Dedifferentiated amniotic fluid mesenchymal stem cell (primary cell): ENCODE data around the gene MAPK8IP1.
A peak's percentile ranks its signal among the peaks of the same experiment; 100 is the strongest.

Experiments
- DNase-seq: peaks from one replicate; pipeline ENCODE4 v3.0.0-alpha.2; 2016; ENCODE audit errors: extremely low spot score

Gene MAPK8IP1

DNA sequence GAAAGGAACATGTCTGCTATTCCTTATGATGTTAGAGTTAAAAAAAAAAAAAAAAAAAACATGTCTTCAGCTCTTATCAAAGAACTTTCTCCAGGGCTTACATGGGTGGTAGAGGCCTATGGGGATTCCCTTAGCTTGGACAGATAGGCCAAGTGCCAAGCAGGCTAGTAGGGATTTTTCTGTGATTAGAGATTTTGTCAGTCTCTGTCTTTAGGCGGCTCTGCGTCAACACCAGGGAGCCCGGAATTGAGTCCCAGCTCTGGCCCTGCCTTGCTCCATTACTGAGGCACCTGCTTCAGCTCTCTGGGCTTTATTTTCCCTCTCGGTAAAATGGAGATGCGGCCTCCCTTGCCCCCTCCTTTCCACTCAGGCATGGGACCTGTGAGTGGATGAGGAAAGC is 25.1 kb upstream of the MAPK8IP1 start:
- no peak for DNase-seq

DNA sequence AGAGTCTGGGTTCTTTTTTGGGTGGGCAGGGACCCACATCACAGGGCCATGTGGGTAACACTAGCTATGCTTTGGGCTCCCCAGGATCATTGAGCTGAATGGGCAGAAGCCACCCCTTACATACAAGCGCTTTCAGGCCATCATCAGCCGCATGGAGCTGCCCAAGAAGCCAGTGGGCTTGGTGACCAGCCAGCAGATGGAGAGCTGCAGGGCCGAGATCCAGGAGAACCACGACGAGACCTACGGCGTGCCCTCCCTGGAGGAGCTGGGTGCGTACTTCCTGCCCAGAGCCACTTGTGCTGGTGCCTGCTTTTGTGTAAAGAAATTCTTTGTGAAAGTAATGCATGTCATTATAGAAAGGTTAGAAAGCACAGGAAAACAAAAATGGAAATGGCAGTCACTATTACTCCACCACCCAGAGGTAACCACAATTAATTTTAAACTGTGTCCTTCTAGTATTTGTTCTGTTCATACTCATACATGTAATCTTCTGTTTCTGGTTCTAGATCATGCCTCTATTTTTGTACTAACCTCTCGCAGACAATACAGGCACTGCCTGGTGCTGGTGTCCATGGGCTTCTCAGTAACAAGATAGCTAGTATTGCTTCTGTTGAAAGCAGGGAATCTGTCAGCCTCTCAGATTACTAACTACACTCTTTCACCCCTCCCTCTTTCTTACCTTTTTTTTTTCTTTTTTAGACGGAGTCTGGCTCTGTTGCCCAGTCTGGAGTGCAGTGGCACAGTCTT is 24.5 kb upstream of the MAPK8IP1 start:
- DNase-seq: no peak

DNA sequence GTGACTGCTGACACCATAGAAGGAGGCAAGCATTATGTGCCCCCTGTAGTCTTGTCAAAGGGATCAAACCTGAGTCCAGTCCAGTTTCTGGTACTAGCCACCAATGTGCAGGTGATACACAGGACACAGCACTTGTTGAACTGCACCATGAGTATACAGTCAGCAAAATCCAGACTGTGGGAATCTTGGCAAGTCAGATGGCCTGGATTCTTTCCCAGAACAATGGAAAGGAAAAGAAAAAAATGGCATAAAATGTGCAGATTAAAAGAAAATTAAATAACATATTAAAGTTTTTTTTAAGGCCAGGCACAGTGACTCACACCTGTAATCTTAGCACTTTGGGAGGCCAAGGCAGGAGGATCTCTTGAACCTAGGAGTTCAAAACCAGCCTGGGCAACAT is 21.4 kb upstream of the MAPK8IP1 start:
- no peak for DNase-seq

GRCh38 chr11:45869551-45869950 is 15.9 kb upstream of the MAPK8IP1 start:
- DNase-seq: no peak

DNA sequence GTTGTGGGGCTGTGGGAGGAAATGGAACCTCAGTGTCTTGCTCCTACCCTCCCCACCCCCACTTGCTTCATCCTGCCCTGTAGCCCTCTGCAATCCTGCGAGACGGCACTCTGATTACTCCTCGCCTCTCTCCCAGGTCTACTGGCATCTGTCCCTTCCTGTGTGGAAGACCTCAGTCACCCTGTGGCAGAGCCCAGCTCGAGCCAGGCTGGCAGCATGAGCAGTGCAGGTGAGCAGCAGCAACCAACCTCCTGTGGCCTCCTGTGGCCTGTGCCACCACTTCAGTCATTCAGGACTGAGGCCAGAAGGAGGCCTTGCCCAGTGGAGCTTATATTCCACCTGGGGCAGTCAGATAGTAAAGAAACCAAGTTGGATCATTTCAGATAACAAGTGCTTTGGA is 14.7 kb upstream of the MAPK8IP1 start:
- no peak for DNase-seq

DNA sequence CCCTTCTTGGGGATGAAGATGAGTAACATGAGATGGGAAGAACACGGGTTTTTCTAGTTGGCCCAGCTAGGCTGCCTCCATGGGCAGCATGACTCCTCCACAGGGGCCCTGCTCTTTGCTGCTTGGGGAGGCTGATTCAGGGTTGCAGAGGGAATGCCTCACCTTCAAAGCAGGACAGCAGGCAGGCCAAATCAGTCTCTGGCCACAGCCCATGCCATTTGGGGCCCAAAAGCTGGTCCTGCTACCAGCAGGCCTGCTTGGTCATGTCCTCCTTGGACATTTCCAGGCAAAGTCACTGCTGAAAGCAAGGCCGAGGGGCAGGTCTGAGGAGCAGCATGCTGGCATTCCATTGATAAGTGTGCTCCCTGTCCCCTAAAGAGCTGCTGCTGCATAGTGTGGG is 13.8 kb upstream of the MAPK8IP1 start:
- DNase-seq: no peak

GRCh38 chr11:45872651-45873356 is 12.6 kb upstream of the MAPK8IP1 start:
- DNase-seq: peak; percentile 37

GRCh38 chr11:45876401-45876800 is 9.1 kb upstream of the MAPK8IP1 start:
- DNase-seq: no peak

DNA sequence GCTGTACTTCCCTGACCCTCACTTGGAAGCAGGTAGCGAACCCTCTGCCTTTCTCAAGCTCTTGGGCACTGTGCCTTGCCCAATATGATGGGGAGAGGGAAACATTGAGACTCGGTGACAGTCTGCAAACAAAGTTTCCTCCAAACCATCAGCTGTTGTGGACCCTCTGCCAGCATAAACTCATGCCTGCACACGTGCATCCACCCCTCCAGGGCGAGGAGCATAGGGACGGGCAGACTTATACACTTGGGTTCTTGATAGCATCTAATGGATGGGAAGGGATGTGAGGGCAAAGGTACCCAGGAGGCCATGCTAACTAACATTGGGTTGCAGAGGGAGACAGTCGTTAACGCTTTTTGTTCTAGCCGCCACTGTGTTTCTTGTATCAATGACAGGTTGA is 8.2 kb upstream of the MAPK8IP1 start:
- no peak for DNase-seq

- DNase-seq: no peak
Measured at GRCh38 chr11:45877845-45878244, 7.6 kb upstream of the MAPK8IP1 start.

- no peak for DNase-seq
Measured at GRCh38 chr11:45879803-45880686, 5.4 kb upstream of the MAPK8IP1 start.

DNA sequence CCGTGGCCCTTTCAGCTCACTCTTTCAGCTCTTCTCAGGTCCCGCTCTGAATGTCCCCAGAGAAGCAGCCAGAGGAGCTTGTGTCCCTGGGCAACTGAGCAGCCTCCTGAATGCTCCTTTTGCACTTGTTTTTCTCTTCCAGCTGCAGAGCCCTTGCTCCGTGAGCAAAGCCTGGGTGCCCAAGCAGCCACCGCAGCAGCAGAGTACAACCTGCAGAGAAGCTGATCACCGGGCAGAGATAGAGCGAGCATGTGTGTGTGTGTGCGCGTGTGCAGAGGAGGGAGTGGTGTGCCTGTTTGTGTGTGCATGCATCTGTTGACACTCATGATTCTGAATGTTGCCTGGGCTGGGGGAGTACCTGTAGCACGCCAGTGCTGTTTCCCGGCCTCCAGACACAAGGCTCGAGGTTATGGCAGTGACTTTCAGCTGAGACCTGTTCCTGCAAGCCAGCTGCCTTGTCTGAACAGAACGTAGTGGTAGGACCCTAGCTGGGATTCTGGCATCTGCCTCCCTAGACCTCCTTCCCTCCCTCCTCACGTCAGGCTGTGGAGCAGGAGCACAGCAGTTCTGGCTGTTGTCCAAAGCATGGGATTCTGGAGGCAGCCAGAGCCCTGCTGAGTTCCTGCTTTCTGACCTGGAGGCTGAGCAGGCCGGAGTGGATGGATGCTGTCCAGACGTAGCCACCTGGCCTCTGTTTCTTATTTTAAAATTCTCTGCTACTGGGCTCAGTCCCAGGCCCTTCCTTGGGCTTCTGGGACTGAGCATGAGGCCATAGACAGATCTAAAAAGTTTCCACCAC is 4.5 kb upstream of the MAPK8IP1 start:
- DNase-seq: no peak

- DNase-seq: no peak
Measured at GRCh38 chr11:45881708-45882368, 3.6 kb upstream of the MAPK8IP1 start.

DNA sequence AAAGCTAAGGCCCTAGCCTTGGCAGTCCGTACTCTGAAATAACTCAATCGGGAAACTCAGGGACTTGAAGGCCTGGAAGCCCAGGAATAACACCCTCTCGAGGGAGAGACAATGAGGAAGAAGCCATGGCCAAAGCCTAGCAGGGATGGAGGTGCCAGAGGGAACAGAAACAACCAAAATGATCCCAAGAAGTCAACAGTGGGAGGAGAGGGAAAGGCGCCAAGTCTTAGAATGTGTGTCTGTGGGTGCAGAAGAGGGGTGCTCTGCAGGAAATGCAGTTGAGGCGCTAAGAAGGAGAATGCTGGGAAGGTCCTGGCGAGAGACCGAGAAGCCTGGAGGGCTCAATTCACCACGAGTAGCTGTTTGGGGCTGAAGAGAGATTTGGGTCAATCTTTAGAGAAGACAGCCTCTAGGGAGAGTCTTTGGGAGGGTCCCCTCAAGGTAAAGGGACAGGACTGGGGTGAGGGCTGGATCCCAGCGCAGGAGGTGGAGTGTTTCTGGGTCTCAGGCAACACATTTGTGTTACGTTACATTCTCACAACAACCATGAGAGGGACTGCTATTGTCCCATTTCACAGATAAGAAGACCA is 760 bp upstream of the MAPK8IP1 start:
- no peak for DNase-seq

DNA sequence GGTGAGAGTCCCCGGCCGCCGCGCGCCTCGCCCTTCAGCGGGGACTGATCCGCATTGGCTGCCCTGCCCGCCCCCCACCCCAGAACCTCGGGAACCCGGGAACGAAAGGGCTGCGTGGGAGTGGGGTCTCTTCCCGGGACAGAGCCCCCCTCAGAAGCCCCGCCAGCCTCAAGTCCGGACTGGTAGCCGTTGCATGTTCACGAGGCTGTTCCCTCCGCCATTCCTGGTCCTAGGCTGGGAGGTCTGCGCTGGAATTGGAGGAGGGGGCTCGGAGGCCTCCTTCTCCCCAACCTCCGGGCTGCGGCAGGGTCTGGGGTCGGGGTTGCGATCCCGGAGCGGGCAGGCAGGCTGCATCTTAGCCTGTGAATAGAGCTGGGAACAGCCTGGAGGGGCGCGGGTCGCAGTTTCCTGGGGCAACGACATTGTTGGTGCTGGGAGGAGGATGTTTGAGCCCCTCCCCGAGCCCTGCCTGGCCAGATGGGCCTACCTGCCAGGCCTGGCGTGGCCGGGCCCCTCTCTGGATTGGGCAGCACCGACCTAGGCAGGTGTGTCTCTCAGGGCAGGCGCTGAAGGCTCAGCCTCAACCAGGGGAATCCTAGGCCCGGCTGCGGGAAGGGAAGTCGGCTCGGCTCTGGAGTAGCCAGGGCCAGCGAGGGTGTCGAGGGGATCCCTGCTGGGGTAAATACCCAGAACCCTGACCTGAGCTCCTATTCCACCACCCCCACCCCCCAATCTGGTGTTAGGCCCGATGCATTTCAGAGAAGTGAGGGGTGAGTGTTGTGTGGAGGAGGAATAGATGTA is 670 bp downstream of the MAPK8IP1 start:
- DNase-seq: no peak

DNA sequence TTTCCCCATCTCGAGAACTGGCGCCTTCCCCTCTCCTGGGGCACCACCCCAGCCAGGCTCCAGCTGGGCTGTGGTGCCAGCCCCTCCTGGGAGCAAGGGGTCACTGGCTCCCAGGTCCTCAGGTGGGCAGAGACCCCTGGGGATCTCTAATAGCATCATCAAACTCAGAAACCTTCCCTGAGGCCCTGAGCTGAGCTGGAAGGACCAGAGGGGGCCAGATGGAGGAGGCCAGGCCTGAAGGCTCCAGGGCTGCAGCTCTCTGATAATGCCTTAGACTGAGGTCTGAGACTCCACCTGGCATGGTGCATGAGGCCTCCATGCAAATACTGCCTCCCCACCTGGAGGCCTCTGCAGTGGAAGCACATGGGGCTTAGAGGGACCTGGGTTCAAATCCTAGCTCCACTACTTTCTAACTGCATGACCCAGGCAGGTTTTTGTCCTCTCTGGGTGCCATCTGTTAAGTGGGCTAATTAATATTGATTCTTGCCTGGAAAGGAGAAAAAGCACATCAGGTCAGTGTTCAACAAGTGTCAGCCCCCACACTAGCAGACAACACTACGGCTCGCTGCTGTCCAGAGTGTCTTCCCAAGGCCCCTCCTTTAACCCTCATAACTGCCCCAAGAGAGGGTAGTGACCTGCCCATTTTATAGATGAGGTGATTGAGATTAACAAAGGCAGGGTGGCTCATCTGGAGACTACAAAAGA is 1.5 kb downstream of the MAPK8IP1 start:
- no peak for DNase-seq

GRCh38 chr11:45887587-45887986 is 2.1 kb downstream of the MAPK8IP1 start:
- DNase-seq: no peak

GRCh38 chr11:45889555-45889954 is 4.1 kb downstream of the MAPK8IP1 start:
- no peak for DNase-seq

- DNase-seq: no peak
Measured at GRCh38 chr11:45889966-45890365, 4.5 kb downstream of the MAPK8IP1 start.
